Smooth muscle cell of bladder (primary cell): ENCODE measurements around the gene SPIN3. TPM values are rescaled to one million over a fixed set of nuclear protein-coding genes. Genes with fewer than 3 reads are reported as not detected.

Experiments
- total RNA-seq: library from RNA; depleted of rRNA; stranded (reverse); fragments of >200 nt; gene quantifications from 2 replicates; pipeline ENCODE4 v1.2.3, GENCODE V29; 2014

The SPIN3 gene
- total RNA-seq, result 7.5 and 8.5 TPM in 2 replicates

DNA sequence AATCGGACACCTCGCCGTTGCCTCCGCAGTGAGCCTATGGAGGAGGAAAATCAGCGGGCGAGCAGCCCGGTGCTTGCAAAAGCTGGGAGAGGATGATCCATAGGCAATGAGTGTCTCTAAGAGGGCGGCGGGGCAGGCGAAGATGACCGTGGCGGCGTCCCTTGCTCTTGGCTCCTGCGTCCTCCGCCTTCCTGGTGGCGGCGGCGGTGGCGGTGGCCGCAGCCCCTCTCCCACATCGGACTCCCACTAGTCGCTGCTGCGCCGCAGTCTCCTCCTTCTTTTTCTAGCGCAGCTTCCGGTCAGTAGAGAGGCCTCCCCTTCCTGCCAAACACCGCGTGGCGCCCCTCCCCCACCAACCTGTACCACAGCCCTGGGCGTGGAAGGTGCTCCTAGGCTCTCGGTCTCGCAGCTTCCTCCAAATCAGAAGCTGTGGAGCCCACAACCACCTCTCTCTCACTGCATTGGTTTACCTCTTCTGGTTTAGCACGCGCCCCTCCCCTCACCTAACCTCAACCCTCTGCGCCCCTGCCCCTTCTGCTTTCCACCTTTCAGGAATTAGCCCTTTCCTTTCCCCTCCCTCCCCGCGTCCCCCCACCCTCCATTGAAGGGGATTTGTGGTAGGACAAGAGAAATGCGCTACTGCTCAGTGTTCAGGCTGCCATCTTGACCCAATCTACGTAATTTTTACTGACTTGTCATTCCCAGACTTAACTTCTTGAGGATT is at the start of gene SPIN3:
TSS of gene SPIN3 (minus strand) at position 271 of the 724 bp plus-strand sequence. CDS start 594 bp downstream, outside the sequence.

Other genes starting within 250 kb of the SPIN3 start
- 8.1 and 14.8 TPM in 2 replicates for gene SPIN2B, start 126.0 kb upstream of the SPIN3 start, total RNA-seq
- gene SPIN2A, start 141.9 kb upstream of the SPIN3 start, total RNA-seq, result 0.57 and 1.0 TPM in 2 replicates